Brain microvascular endothelial cell (primary cell): ENCODE results near the gene ATXN7.

Experiments
- DNase-seq: peaks from one replicate; pipeline ENCODE4 v3.0.0-alpha.2; 2020
- H3K27ac ChIP-seq: fragments of 250-450 bp; sonication (Bioruptor Pico); 2 replicates; pipeline ENCODE4 v1.5.1; 2020; ENCODE audit warnings: mild to moderate bottlenecking, moderate library complexity
- H3K27me3 ChIP-seq: fragments of 250-450 bp; sonication (Bioruptor Pico); replicated peaks from 2 replicates; pipeline ENCODE4 v1.5.1; 2020; ENCODE audit warnings: mild to moderate bottlenecking
- H3K36me3 ChIP-seq: fragments of 250-450 bp; sonication (Bioruptor Pico); replicated peaks from 2 replicates; pipeline ENCODE4 v1.5.1; 2020; ENCODE audit warnings: mild to moderate bottlenecking
- H3K4me3 ChIP-seq: 2 replicates; pipeline ENCODE4 v1.5.1; 2011; ENCODE audit warnings: low read depth, mild to moderate bottlenecking, control low read depth, low read length, moderate library complexity
- in situ Hi-C: cut with HindIII; loops from 2 replicates; pipeline ENCODE4 v1.10.0; 2017; ENCODE audit warnings: low sequenced_read_pairs, low pct_ligation_motif_present
- TF ChIP-seq, protein P1 (sequence below): IDR thresholded peaks from 2 replicates; pipeline ENCODE4 v1.5.1; 2011; ENCODE audit warnings: low read depth, mild to moderate bottlenecking, moderate library complexity, low read length, control low read depth, inconsistent platforms; ENCODE audit errors: missing control alignments

ATXN7 gene

DNA sequence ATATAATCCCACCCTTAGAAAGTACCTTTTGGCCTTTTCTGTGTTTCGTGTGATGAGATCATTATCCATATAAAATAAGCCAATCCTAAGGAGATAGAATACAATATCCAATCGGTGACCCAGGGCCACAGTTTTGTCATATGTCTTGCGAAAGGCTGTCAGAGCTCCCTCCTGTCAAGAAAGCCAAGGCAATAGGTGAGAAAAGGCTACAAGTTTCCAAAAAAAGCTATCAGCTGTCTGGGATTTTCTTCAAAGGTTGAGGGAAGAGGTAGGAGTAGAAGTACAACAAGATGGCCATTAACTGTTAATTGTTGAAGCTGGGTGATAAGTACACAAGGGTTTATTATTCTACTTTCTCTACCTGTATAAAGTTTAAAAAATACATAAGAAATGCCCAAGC, 155.6 kb downstream of the ATXN7 start:
- peaks cover 34% of the 10 kb centered on the region for H3K36me3 ChIP-seq
- H3K4me3 ChIP-seq, result no peak overlapping the region
- no peaks in the 10 kb centered on the region for H3K27me3 ChIP-seq
- TF ChIP-seq, protein P1, sequence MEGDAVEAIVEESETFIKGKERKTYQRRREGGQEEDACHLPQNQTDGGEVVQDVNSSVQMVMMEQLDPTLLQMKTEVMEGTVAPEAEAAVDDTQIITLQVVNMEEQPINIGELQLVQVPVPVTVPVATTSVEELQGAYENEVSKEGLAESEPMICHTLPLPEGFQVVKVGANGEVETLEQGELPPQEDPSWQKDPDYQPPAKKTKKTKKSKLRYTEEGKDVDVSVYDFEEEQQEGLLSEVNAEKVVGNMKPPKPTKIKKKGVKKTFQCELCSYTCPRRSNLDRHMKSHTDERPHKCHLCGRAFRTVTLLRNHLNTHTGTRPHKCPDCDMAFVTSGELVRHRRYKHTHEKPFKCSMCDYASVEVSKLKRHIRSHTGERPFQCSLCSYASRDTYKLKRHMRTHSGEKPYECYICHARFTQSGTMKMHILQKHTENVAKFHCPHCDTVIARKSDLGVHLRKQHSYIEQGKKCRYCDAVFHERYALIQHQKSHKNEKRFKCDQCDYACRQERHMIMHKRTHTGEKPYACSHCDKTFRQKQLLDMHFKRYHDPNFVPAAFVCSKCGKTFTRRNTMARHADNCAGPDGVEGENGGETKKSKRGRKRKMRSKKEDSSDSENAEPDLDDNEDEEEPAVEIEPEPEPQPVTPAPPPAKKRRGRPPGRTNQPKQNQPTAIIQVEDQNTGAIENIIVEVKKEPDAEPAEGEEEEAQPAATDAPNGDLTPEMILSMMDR, result no peak
- DNase-seq, result no peak
- in situ Hi-C loops, result no loop called here
- H3K27ac ChIP-seq, result no peak overlapping the region

- no peak for DNase-seq
- in situ Hi-C loops, result no loop called here
- H3K4me3 ChIP-seq, result no peak overlapping the region
- H3K27ac ChIP-seq, result no peak overlapping the region
- H3K27me3 ChIP-seq, result no peaks in the 10 kb centered on the region
- peaks cover 28% of the 10 kb centered on the region for H3K36me3 ChIP-seq
- TF ChIP-seq, protein P1, result no peak
These were observed 156.2 kb downstream of the ATXN7 start for GRCh38 chr3:64019879-64020278.

GRCh38 chr3:64021922-64022321, 158.3 kb downstream of the ATXN7 start:
- no peak overlapping the region for H3K27ac ChIP-seq
- peak overlapping the region; percentile 95 for H3K4me3 ChIP-seq
- peaks cover 20% of the 10 kb centered on the region for H3K36me3 ChIP-seq
- no peak for DNase-seq
- TF ChIP-seq, protein P1, result no peak
- H3K27me3 ChIP-seq, result no peaks in the 10 kb centered on the region
- in situ Hi-C loops, result no loop called here

DNA sequence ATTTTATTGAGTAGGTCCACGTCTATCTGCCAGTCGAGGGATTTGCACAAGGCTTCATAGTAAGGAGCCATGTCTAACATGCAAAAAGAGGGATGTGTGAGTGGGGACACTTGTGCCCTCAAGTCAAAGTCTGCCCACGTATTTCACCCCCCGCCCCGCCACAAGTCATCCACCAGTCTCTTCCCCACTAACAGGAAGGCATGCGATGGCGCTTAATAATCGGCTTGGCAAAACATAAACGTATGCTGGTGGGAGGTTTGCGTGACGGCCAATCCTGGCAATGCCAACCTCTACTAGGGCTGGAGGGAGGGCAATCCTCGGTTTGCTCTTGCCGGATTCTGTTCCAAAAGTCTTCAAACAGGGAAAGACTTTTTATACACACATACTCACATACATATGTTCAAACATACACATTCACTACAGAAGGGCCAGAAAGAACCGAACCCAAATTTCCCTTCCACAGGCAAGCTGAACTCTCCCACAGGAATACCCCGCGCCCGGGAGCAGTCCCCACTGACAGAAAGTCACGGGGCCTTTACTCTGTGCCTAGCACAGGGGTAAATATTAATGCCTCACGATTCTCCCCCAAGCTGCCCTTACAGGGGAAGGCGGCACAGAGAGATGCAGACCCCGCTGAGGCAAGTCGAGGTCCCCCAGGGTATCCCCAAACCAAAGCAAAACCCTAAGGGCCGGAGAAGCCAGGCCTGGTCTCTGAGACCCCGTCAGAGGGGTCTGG, 159.0 kb downstream of the ATXN7 start:
- TF ChIP-seq, protein P1, result no peak
- peak overlapping the region; percentile 95 for H3K4me3 ChIP-seq
- in situ Hi-C loops, result no loop called here
- no peak for DNase-seq
- no peaks in the 10 kb centered on the region for H3K27me3 ChIP-seq
- H3K27ac ChIP-seq, result peak overlapping the region; percentile 75
- H3K36me3 ChIP-seq, result peaks cover 13% of the 10 kb centered on the region

DNA sequence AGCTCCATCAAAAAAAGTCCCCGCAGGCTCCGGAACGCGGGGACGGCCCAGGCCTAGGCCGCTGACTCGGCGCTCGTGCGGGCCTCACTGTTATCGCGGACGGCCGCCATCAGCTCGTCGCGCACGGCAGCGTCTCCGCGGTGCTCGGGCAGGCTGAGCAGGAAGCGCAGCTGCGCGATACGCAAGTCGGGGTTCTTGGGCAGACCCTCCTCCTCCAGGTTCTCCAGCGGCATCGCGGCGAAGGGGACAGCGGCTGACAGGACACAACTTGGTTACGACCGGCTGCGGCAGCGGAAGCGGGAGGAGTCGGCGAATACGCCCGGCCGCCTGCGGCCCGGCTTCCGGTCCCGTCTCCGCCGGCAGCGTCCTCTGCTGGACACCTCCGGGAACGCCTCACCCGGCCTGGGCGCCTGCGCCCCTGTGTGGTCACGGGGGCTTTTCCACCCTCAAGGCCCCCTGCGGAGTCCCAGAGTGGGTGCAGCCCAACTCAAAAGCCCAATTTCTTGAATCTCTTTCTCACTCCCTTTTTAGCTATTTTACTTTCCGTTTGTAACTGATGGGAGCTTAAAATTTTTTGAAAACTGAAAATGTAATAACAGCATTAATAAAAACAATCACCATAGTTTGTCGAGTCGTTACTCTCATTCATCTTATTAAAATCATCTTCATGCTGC, 159.7 kb downstream of the ATXN7 start, which contains the start of gene PSMD6:
Gene PSMD6, minus strand, starts transcription at position 308 of the 674 bp plus-strand sequence. Its CDS starts 75 bp downstream, at position 233.
- Histone ChIP-seq H3K27me3 (no peaks in the 10 kb centered on the region), H3K27ac (peak within 1 kb of the TSS; percentile 75), H3K36me3 (peaks cover 6% of the 10 kb centered on the region), H3K4me3 (peak within 1 kb of the TSS; percentile 95)
- TF ChIP-seq, protein P1, result peak; percentile 95
- peak; percentile 79 for DNase-seq
- in situ Hi-C loops, result no loop called here
